ENCODE measurements around the gene RRP9.

The RRP9 gene

DNA sequence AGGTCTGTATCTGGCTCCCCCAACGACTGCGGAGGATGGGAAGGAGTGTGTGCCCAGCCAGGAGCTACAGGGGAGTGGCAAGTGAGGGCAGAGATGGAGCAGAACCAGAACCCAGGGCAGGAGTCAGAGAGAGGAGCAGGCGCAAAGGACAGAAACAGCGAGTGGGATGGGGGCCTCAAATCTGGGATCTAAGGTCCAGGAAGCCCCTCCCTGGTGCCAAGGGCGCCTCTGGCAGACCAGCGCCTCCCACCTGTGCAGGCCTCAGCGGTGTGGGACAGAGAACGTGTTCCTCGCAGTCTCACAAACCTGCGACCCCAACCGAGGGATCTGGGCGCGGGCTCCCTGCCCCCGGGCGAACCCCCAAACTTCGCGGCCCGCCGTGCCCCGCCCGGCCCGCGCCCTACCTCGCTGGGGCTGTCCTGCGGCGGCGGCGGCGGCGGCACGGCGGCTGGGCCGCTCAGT lies 25.2 kb upstream of the RRP9 start:
- DNase-seq = no peak
- TF ChIP-seq GATA1 (IDR thresholded peaks at IDR 0.05; ENCODE audit: low read depth, low read length) = no peak
- no peak for TF ChIP-seq POLR2A (IDR thresholded peaks at IDR 0.05; ENCODE audit: low read length)

- no peak for DNase-seq
- no peak for TF ChIP-seq GATA1 (IDR thresholded peaks at IDR 0.05; ENCODE audit: low read depth, low read length)
- no peak for TF ChIP-seq POLR2A (IDR thresholded peaks at IDR 0.05; ENCODE audit: low read length)
Measured at GRCh38 chr3:51966486-51966885, 24.8 kb upstream of the RRP9 start.

DNA sequence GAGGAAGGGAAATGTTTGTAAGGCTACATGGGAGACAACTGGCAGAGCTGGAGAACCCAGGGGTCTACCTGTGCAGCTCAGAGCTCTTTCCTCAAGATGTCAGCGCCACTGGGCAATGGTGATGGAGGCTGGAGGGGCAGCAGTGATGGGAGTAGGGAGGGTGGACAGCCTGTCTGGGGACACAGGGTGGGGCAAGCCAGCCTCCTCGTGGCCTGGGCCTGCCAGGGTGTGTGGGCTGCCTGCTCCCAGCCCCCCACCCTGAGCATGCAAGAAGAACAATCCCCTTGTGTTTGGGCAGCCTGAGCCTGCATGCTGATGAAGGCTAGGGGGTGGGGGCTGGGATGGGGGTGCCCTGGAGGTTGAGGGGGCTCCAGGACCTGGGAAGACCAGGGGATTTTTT lies 24.3 kb upstream of the RRP9 start:
- DNase-seq = no peak
- no peak for TF ChIP-seq POLR2A (IDR thresholded peaks at IDR 0.05; ENCODE audit: low read length)
- TF ChIP-seq GATA1 (IDR thresholded peaks at IDR 0.05; ENCODE audit: low read depth, low read length) = no peak

- no peak for DNase-seq
- no peak for TF ChIP-seq POLR2A (IDR thresholded peaks at IDR 0.05; ENCODE audit: low read length)
- no peak for TF ChIP-seq GATA1 (IDR thresholded peaks at IDR 0.05; ENCODE audit: low read depth, low read length)
Measured at GRCh38 chr3:51964521-51964920, 22.8 kb upstream of the RRP9 start.

DNA sequence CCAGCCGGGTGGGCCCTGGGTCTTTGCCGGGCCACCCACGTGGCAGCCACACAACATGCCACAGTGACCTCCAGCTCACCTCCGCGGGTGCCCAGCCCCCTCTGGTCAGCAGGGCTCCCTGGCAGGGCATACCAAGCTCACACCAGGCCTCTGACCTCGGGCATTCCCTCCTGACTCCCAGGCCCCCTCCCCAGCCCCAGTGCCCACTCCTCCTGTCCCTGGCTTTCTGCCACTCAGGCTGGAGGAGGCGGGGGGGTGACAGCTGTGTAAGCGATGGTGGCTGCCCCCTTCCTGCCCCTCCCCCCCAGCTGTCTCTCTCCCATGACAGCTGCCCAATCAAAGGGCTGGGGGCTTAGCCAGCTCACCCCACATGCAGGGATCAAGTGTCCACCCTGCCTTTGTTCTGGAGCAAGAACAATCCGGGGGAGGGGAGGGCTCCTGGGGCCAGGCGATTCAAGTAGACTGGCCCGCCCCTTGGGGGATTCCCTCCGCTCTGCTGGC lies 22.3 kb upstream of the RRP9 start:
- DNase-seq = no peak
- TF ChIP-seq GATA1 (IDR thresholded peaks at IDR 0.05; ENCODE audit: low read depth, low read length) (no peak), POLR2A (IDR thresholded peaks at IDR 0.05; ENCODE audit: low read length) (no peak)

DNA sequence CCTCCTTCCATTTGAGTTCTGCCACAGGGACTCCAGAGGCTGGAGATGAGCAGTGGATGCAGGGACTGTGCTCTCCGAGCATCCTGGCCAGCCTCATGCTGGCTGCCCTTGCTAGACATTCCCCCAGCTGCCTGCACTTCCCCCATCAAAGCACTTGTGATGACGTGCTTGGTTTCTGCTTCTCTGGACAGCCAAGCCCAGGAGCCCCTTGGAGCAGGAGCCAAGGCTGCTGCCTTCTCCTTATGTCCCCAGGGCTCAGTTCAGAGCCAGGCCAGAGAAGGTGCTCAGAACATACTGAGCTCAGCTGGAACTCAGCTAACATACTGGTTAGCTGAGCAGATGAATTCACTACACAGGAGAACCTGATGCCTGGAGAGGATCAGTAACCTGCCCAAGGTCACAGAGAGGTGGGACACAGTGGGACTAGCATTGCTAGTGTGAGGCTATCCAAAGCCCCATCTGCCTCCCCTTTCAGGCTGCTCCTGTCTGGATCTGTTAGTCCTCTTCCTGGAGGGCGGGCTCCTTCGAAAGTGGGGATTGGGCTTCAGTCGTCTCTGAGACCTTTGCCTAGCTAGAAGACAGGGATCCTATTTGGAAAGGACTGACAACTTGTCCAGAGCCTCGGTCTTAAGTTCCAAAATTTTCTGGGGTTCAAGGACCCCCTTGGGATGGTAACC lies 21.3 kb upstream of the RRP9 start:
- no peak for TF ChIP-seq POLR2A (IDR thresholded peaks at IDR 0.05; ENCODE audit: low read length)
- DNase-seq = no peak

DNA sequence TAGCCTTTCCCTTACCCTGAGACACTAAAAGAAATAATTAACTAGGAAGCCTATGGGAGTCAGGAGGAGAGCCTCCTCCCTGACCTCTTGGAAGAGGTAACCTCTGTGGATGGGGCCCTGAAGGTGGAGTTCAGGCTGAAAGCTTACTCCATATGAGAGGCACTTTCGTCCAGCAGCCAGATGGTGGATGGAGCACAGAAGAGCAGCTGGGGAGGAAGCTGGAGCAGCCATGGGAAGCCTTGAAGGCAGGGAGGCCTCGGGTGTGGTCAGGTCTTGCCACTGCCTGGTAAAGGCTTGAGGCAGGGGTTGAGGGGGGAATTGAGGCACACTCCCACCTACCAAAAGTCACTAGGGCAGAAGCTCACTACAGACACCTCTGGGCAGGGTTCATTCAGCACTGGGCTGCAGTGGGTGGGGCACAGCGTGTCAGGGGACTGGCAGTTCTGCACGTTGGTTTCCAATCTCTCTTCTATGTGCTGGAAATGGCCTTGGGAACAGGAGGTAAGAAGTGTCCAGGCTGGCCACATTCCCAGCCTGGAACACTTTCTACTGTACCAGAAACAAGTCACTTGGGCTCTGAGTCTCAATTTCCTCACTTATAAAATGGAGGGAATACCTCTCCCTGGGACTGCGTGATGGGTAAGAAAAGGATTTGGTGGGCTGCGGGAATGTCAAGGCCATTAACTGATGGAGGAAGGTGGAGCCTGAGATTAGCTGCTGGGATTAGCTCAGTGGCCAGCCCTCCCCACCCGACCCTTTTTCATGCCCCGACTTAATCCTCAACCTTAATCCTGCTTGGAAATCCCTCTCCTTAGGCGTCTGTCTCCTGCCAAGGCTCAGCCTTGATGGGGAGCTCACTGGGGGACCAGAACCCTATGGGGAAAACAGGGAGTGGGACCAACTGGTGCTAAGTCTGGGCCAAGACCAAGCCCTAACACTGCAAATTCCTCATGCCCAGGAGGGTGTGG lies 20.2 kb upstream of the RRP9 start:
- no peak for DNase-seq
- TF ChIP-seq POLR2A (IDR thresholded peaks at IDR 0.05; ENCODE audit: low read length) (no peak), GATA1 (IDR thresholded peaks at IDR 0.05; ENCODE audit: low read depth, low read length) (no peak)

- no peak for DNase-seq
Measured at GRCh38 chr3:51961011-51961410, 19.3 kb upstream of the RRP9 start.

DNA sequence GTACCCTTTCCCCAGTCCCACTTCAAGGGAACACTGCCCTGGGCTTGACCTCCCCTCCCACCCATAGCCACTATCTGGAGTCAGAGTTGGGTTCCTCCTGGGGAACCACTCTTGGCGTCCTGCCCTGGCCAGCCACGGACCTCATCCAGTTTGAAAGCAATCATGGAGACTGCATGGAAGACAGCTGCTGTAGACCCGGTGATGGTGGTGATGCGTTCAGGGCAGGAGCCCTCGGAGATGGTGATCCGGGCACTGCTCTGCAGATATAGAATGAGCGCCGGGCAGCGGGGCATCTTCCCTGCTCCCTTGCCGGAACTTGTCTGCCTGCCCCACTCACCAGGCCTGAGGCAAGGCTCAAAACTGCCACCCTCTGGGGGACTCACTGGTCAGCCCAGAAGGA lies 18.7 kb upstream of the RRP9 start:
- TF ChIP-seq POLR2A (IDR thresholded peaks at IDR 0.05; ENCODE audit: low read length) = no peak
- TF ChIP-seq GATA1 (IDR thresholded peaks at IDR 0.05; ENCODE audit: low read depth, low read length) = no peak
- no peak for DNase-seq

More at GRCh38 chr3:51961011-51961410, 19.3 kb upstream of the RRP9 start:
- TF ChIP-seq GATA1 (IDR thresholded peaks at IDR 0.05; ENCODE audit: low read depth, low read length) (no peak), POLR2A (IDR thresholded peaks at IDR 0.05; ENCODE audit: low read length) (no peak)

DNA sequence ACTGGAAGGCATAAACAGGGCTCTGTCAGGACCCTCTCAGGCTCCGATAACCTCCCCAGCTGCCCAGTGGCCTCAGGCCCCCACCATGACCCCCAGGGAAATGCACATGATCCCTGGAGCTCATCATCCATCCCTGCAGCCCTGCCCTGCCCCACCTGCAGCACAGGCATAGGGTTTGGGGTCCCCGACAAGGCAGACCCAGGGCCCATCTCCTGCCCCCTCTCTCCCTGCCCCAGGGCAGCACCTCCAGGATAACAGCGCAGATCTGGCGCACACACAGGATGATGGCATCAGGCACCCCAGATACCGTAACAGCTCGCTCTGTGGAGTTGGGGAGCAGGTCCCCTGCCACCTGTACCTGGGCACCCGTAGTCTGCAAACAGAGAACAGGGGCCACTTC lies 17.9 kb upstream of the RRP9 start:
- TF ChIP-seq POLR2A (IDR thresholded peaks at IDR 0.05; ENCODE audit: low read length) = no peak
- TF ChIP-seq GATA1 (IDR thresholded peaks at IDR 0.05; ENCODE audit: low read depth, low read length) = no peak
- DNase-seq = no peak

GRCh38 chr3:51958603-51959521 lies 17.2 kb upstream of the RRP9 start:
- TF ChIP-seq GATA1 (IDR thresholded peaks at IDR 0.05; ENCODE audit: low read depth, low read length) = no peak
- DNase-seq = no peak

DNA sequence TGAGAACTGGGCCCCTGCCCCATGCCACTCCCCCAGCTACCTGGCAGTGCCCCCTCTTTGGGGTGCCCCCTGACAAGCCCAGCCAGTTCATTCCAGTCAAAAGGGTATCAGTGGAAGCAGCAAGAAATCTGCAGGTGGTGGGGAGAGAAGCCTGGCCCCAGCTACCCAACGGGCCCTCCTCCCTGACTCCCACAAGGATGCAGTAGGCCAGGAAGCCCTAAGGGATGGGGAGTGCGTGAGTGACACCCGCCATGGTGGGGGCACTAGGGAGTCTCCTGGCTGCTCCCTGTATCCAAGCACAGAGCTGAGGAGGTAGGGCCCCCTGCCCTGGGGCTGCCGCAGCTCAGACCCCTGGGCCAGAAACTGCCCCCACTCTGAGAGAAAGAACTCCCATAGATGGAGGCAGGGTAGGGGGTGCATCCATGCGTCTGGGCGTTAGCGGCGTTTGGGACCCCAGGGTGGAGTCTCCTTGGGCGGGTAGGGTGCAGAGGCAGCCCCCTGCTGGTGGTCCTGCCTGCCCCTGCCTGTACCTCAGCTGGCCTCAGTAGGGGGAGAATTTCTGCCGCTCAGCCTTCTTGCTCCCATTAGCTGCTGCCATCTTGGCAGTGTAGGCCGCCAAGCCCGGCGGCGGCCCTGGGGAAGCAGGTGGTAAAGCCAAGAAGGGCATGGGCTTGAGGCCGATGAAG lies 16.0 kb upstream of the RRP9 start:
- DNase-seq = no peak
- no peak for TF ChIP-seq GATA1 (IDR thresholded peaks at IDR 0.05; ENCODE audit: low read depth, low read length)
- TF ChIP-seq POLR2A (IDR thresholded peaks at IDR 0.05; ENCODE audit: low read length) = no peak

Data from erythroblast (primary cell).